Measurements from ENCODE around the gene CALHM5. TPM values are rescaled to one million over a fixed set of nuclear protein-coding genes. Genes with fewer than 3 reads are reported as not detected.

The CALHM5 gene
- total RNA-seq, 4 donors from 2014 or later: 0.56 to 1.5 (median 0.82) TPM

DNA sequence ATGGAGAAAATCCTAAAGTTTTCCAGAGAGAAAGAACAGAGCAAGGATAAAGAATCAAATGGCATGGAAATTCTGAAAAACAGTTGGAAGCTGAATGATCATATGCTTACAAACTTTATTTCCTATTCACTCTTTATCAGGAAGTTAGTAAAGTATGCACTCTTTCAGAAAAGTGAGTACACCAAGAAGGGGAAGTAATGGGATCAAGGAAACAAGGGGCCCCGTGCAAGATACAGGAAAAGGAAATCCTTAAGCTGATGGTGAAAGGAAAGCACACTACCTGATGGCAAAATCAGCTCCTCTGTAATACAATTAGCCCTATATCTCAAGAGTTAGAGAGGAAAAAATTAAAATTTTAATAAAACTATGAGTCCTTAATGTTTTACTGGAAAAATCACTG, 36.3 kb upstream of the CALHM5 start:
- in situ Hi-C loops (cut with MboI; ENCODE audit: low sequenced_read_pairs in 4 of 4) (no loop called here), intact Hi-C loops (cut with DNase I; ENCODE audit: low total_unique reads) (no loop called here)
- TF ChIP-seq, protein P1, sequence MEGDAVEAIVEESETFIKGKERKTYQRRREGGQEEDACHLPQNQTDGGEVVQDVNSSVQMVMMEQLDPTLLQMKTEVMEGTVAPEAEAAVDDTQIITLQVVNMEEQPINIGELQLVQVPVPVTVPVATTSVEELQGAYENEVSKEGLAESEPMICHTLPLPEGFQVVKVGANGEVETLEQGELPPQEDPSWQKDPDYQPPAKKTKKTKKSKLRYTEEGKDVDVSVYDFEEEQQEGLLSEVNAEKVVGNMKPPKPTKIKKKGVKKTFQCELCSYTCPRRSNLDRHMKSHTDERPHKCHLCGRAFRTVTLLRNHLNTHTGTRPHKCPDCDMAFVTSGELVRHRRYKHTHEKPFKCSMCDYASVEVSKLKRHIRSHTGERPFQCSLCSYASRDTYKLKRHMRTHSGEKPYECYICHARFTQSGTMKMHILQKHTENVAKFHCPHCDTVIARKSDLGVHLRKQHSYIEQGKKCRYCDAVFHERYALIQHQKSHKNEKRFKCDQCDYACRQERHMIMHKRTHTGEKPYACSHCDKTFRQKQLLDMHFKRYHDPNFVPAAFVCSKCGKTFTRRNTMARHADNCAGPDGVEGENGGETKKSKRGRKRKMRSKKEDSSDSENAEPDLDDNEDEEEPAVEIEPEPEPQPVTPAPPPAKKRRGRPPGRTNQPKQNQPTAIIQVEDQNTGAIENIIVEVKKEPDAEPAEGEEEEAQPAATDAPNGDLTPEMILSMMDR (IDR thresholded peaks at IDR 0.05 in 4 of 5, conservative IDR thresholded peaks at IDR 0.05 in 1 of 5): no peak
- no peak for TF ChIP-seq POLR2A (IDR thresholded peaks at IDR 0.05)
- Histone ChIP-seq H3K4me1 (no peaks in the 10 kb centered on the region), H3K27ac (no peak overlapping the region), H3K9me3 (no peaks in the 10 kb centered on the region), H3K4me3 (no peak overlapping the region), H3K27me3 (no peaks in the 10 kb centered on the region), H3K36me3 (no peaks in the 10 kb centered on the region)
- ATAC-seq: no peak
- no peak for DNase-seq

GRCh38 chr6:116476002-116476678, 35.3 kb upstream of the CALHM5 start:
- in situ Hi-C loops (cut with MboI; ENCODE audit: low sequenced_read_pairs in 4 of 4): no loop called here
- no peak overlapping the region for H3K4me3 ChIP-seq
- intact Hi-C loops (cut with DNase I; ENCODE audit: low total_unique reads): no loop called here
- H3K27ac ChIP-seq: no peak overlapping the region
- DNase-seq (no peak), ATAC-seq (no peak)
- H3K36me3 ChIP-seq: no peaks in the 10 kb centered on the region
- H3K4me1 ChIP-seq: no peaks in the 10 kb centered on the region
- no peaks in the 10 kb centered on the region for H3K9me3 ChIP-seq
- no peak for TF ChIP-seq POLR2A (IDR thresholded peaks at IDR 0.05)
- TF ChIP-seq, protein P1 (IDR thresholded peaks at IDR 0.05 in 4 of 5, conservative IDR thresholded peaks at IDR 0.05 in 1 of 5): no peak
- no peaks in the 10 kb centered on the region for H3K27me3 ChIP-seq

GRCh38 chr6:116482780-116483179, 28.7 kb upstream of the CALHM5 start:
- H3K27ac ChIP-seq: no peak overlapping the region
- ATAC-seq (no peak), DNase-seq (no peak)
- TF ChIP-seq, protein P1 (IDR thresholded peaks at IDR 0.05 in 4 of 5, conservative IDR thresholded peaks at IDR 0.05 in 1 of 5): no peak
- no peak for TF ChIP-seq POLR2A (IDR thresholded peaks at IDR 0.05)
- intact Hi-C loops (cut with DNase I; ENCODE audit: low total_unique reads) (no loop called here), in situ Hi-C loops (cut with MboI; ENCODE audit: low sequenced_read_pairs in 4 of 4) (no loop called here)
- no peaks in the 10 kb centered on the region for H3K27me3 ChIP-seq
- H3K9me3 ChIP-seq: no peaks in the 10 kb centered on the region
- H3K4me3 ChIP-seq: no peak overlapping the region
- H3K4me1 ChIP-seq: no peaks in the 10 kb centered on the region
- no peaks in the 10 kb centered on the region for H3K36me3 ChIP-seq

GRCh38 chr6:116483616-116484015, 27.8 kb upstream of the CALHM5 start:
- intact Hi-C loops (cut with DNase I; ENCODE audit: low total_unique reads): no loop called here
- Histone ChIP-seq H3K27me3 (no peaks in the 10 kb centered on the region), H3K9me3 (no peaks in the 10 kb centered on the region), H3K4me3 (no peak overlapping the region), H3K4me1 (no peaks in the 10 kb centered on the region), H3K36me3 (no peaks in the 10 kb centered on the region), H3K27ac (no peak overlapping the region)
- TF ChIP-seq POLR2A (IDR thresholded peaks at IDR 0.05): no peak
- TF ChIP-seq, protein P1 (IDR thresholded peaks at IDR 0.05 in 4 of 5, conservative IDR thresholded peaks at IDR 0.05 in 1 of 5): no peak
- ATAC-seq (no peak), DNase-seq (no peak)
- in situ Hi-C loops (cut with MboI; ENCODE audit: low sequenced_read_pairs in 4 of 4): no loop called here
